SU-DHL-6 (cell line): ENCODE measurements around the gene MRPS11.
"Not testable (repeated sequence)": the region's sequence is repeated elsewhere in the genome, so short reads cannot be mapped to it uniquely, and the experiment has no call there.

Experiments
- H2AFZ ChIP-seq: fragments of 200-600 bp; sonication (generic); 2 replicates; pipeline ENCODE4 v1.6.1; 2014; ENCODE audit warnings: low read depth, mild to moderate bottlenecking, moderate library complexity, mixed read lengths, antibody characterized with exemption, low read length; ENCODE audit not compliant: severe bottlenecking
- H3F3A ChIP-seq: fragments of 200-600 bp; shearing (Covaris generic); 2 replicates; pipeline ENCODE4 v1.6.0; 2016; ENCODE audit warnings: antibody characterized with exemption, mild to moderate bottlenecking; ENCODE audit not compliant: insufficient read depth
- H3K27ac ChIP-seq: fragments of 200-600 bp; sonication (generic); 2 replicates; pipeline ENCODE4 v1.5.1; 2016; ENCODE audit warnings: low read depth, mild to moderate bottlenecking, low read length, moderate library complexity, mixed read lengths
- H3K27me3 ChIP-seq: fragments of 200-600 bp; sonication (generic), shearing (Covaris generic); 2 replicates; pipeline ENCODE4 v1.6.0; 2014; ENCODE audit warnings: mild to moderate bottlenecking, low read length
- H3K36me3 ChIP-seq: fragments of 200-600 bp; sonication (generic); 2 replicates; pipeline ENCODE4 v1.6.1; 2014; ENCODE audit warnings: mild to moderate bottlenecking, low read length, mixed read lengths
- H3K4me2 ChIP-seq: fragments of 300-600, 200-600 bp; shearing (Covaris generic), sonication (generic); 2 replicates; pipeline ENCODE4 v1.6.0; 2014; ENCODE audit warnings: low read length, low read depth, mild to moderate bottlenecking; ENCODE audit not compliant: poor library complexity, severe bottlenecking
- H3K4me3 ChIP-seq: fragments of 200-600 bp; sonication (generic); 2 replicates; pipeline ENCODE4 v1.5.1; 2014; ENCODE audit warnings: antibody characterized with exemption, low read length, mild to moderate bottlenecking, mixed read lengths; ENCODE audit not compliant: insufficient read depth, poor library complexity, severe bottlenecking
- H3K79me2 ChIP-seq: fragments of 200-600 bp; sonication (generic); 2 replicates; pipeline ENCODE4 v1.6.1; 2014; ENCODE audit warnings: mild to moderate bottlenecking, low read length, moderate library complexity; ENCODE audit not compliant: insufficient read depth
- H3K9ac ChIP-seq: fragments of 200-600 bp; sonication (generic); 2 replicates; pipeline ENCODE4 v1.7.0; 2014; ENCODE audit warnings: mild to moderate bottlenecking, low read length
- H3K9me2 ChIP-seq: fragments of 200-600 bp; sonication (generic); replicated peaks from 2 replicates; pipeline ENCODE4 v1.6.1; 2014; ENCODE audit warnings: low read length; ENCODE audit not compliant: insufficient read depth
- H3K9me3 ChIP-seq: fragments of 200-600 bp; sonication (generic); 2 replicates; pipeline ENCODE4 v1.6.1; 2014; ENCODE audit warnings: low read length, mixed read lengths; ENCODE audit not compliant: insufficient read depth
- H4K20me1 ChIP-seq: fragments of 200-600 bp; sonication (generic); 2 replicates; pipeline ENCODE4 v1.6.1; 2014; ENCODE audit warnings: low read depth, mild to moderate bottlenecking, antibody characterized with exemption, low read length, moderate library complexity, mixed read lengths
- CTCF ChIP-seq: fragments of 200-600 bp; sonication (generic); IDR thresholded peaks from one replicate; pipeline ENCODE4 v1.5.1; 2017; ENCODE audit warnings: antibody characterized with exemption, mild to moderate bottlenecking, low read length, moderate library complexity; ENCODE audit not compliant: insufficient read depth, poor library complexity, severe bottlenecking
- EZH2phosphoT487 ChIP-seq: fragments of 200-600 bp; sonication (generic), shearing (Covaris generic); conservative IDR thresholded peaks from 2 replicates; pipeline ENCODE4 v1.6.1; 2018; ENCODE audit warnings: mild to moderate bottlenecking, antibody characterized with exemption, low read length, moderate library complexity, mixed read lengths

MRPS11 gene

GRCh38 chr15:88513195-88513594 lies 45.7 kb downstream of the MRPS11 start:
- Histone ChIP-seq H3K4me3 (no peak overlapping the region), H3K9me2 (no peaks in the 10 kb centered on the region), H3F3A (no peaks in the 10 kb centered on the region), H3K79me2 (no peaks in the 10 kb centered on the region), H3K27me3 (no peaks in the 10 kb centered on the region), H3K9me3 (no peaks in the 10 kb centered on the region), H3K9ac (no peak overlapping the region), H4K20me1 (no peaks in the 10 kb centered on the region), H3K36me3 (no peaks in the 10 kb centered on the region), H3K4me2 (no peak overlapping the region), H3K27ac (no peak overlapping the region), H2AFZ (no peak overlapping the region)
- TF ChIP-seq CTCF (no peak), EZH2phosphoT487 (no peak)

- Histone ChIP-seq H3K9me3 (no peaks in the 10 kb centered on the region), H3K27ac (no peak overlapping the region), H4K20me1 (no peaks in the 10 kb centered on the region), H2AFZ (no peak overlapping the region), H3K79me2 (no peaks in the 10 kb centered on the region), H3F3A (no peaks in the 10 kb centered on the region), H3K36me3 (no peaks in the 10 kb centered on the region), H3K27me3 (no peaks in the 10 kb centered on the region), H3K4me3 (no peak overlapping the region), H3K4me2 (no peak overlapping the region), H3K9me2 (no peaks in the 10 kb centered on the region), H3K9ac (no peak overlapping the region)
- no peak for TF ChIP-seq EZH2phosphoT487
- TF ChIP-seq CTCF = no peak
These were observed 51.4 kb downstream of the MRPS11 start for GRCh38 chr15:88518903-88519302.

GRCh38 chr15:88524094-88524493 lies 56.6 kb downstream of the MRPS11 start:
- H3K4me3 ChIP-seq, H3K9ac ChIP-seq, H3F3A ChIP-seq, H3K9me2 ChIP-seq, H3K9me3 ChIP-seq, H3K4me2 ChIP-seq, H3K79me2 ChIP-seq, H3K27me3 ChIP-seq, H3K27ac ChIP-seq, H2AFZ ChIP-seq, H3K36me3 ChIP-seq, H4K20me1 ChIP-seq: not testable (repeated sequence)

- H3K4me3 ChIP-seq = no peak overlapping the region
- no peak overlapping the region for H3K9ac ChIP-seq
- no peaks in the 10 kb centered on the region for H3F3A ChIP-seq
- no peaks in the 10 kb centered on the region for H4K20me1 ChIP-seq
- no peaks in the 10 kb centered on the region for H3K27me3 ChIP-seq
- TF ChIP-seq CTCF = no peak
- no peak for TF ChIP-seq EZH2phosphoT487
- no peaks in the 10 kb centered on the region for H3K36me3 ChIP-seq
- no peak overlapping the region for H2AFZ ChIP-seq
- no peak overlapping the region for H3K4me2 ChIP-seq
- H3K27ac ChIP-seq = no peak overlapping the region
- H3K9me2 ChIP-seq = no peaks in the 10 kb centered on the region
- no peaks in the 10 kb centered on the region for H3K79me2 ChIP-seq
- H3K9me3 ChIP-seq = no peaks in the 10 kb centered on the region
These were observed 57.9 kb downstream of the MRPS11 start for GRCh38 chr15:88525418-88525817.
